IMR-90 (cell line): Measurements from ENCODE around the gene UGGT1. TPM values are rescaled to one million over a fixed set of nuclear protein-coding genes. Genes with fewer than 3 reads are reported as not detected.

Experiments
- ATAC-seq: fragments of 200-7000 bp; cut with Tn5 transposase; 2 replicates; pipeline ENCODE4 v1.9.1; 2020; ENCODE audit warnings: low read depth, mild to moderate bottlenecking, moderate library complexity
- BruUV-seq: library from RNA; stranded (reverse); fragments of 400-500 nt; replicated peaks from 2 replicates; lab custom pipeline; 2021; lab: Mats Ljungman, UMichigan
- CTCF ChIA-PET: fragments of 300-600 bp; formaldehyde crosslinking; extraction: SDS; loops from one replicate; lab custom pipeline; 2021; ENCODE audit warnings: antibody characterized with exemption; lab: Yijun Ruan, JAX
- POLR2A ChIA-PET: fragments of 300-600 bp; sonication (Branson Sonifier 250); formaldehyde crosslinking; loops from one replicate; lab custom pipeline; 2022; ENCODE audit warnings: antibody characterized with exemption; ENCODE audit not compliant: unreplicated experiment; lab: Charles Lee
- DNase-seq: peaks from one replicate; pipeline ENCODE4 v3.0.0; 2013
- H2AFZ ChIP-seq: replicated peaks from 2 replicates; pipeline ENCODE3; 2013; ENCODE audit warnings: low read length, mild to moderate bottlenecking; ENCODE audit not compliant: poor library complexity
- H2AK5ac ChIP-seq: 2 replicates; pipeline ENCODE4 v1.6.1; 2013; ENCODE audit warnings: low read depth, low read length, inconsistent platforms
- H2AK9ac ChIP-seq: replicated peaks from 2 replicates; pipeline ENCODE3; 2013; ENCODE audit warnings: mild to moderate bottlenecking, low read depth, low read length, moderate library complexity; ENCODE audit not compliant: poor library complexity
- H2BK120ac ChIP-seq: 2 replicates; pipeline ENCODE4 v1.6.1; 2013; ENCODE audit warnings: low read depth, low read length, inconsistent platforms
- H2BK15ac ChIP-seq: 3 replicates; pipeline ENCODE4 v1.6.1; 2013; ENCODE audit warnings: low read depth, low read length, inconsistent platforms
- H2BK20ac ChIP-seq: 2 replicates; pipeline ENCODE4 v1.6.1; 2013; ENCODE audit warnings: low read depth, mild to moderate bottlenecking, inconsistent platforms, low read length, moderate library complexity
- H2BK5ac ChIP-seq: 2 replicates; pipeline ENCODE4 v1.6.1; 2013; ENCODE audit warnings: mild to moderate bottlenecking, low read depth, low read length, inconsistent platforms; ENCODE audit not compliant: poor library complexity, severe bottlenecking
- H3K14ac ChIP-seq: replicated peaks from 2 replicates; pipeline ENCODE4 v1.6.1; 2013; ENCODE audit warnings: low read depth, low read length, inconsistent platforms
- H3K18ac ChIP-seq: 2 replicates; pipeline ENCODE4 v1.6.1; 2013; ENCODE audit warnings: low read depth, low read length, control low read depth
- H3K23ac ChIP-seq: 2 replicates; pipeline ENCODE4 v1.6.1; 2013; ENCODE audit warnings: low read depth, low read length, inconsistent platforms
- H3K27ac ChIP-seq: 2 replicates; pipeline ENCODE4 v1.5.1; 2013; ENCODE audit warnings: mild to moderate bottlenecking, control low read depth, low read length; ENCODE audit not compliant: insufficient read depth
- H3K27me3 ChIP-seq: 2 replicates; pipeline ENCODE4 v1.6.1; 2013; ENCODE audit warnings: low read length; ENCODE audit not compliant: control insufficient read depth, insufficient read depth
- H3K36me3 ChIP-seq: 2 replicates; pipeline ENCODE4 v1.6.1; 2013; ENCODE audit warnings: low read length, mixed read lengths; ENCODE audit not compliant: control insufficient read depth, insufficient read depth
- H3K4ac ChIP-seq: 2 replicates; pipeline ENCODE4 v1.6.1; 2013; ENCODE audit warnings: low read depth, low read length, inconsistent platforms
- H3K4me1 ChIP-seq: 2 replicates; pipeline ENCODE4 v1.6.1; 2013; ENCODE audit warnings: low read length, mixed read lengths; ENCODE audit not compliant: control insufficient read depth, insufficient read depth
- H3K4me2 ChIP-seq: 2 replicates; pipeline ENCODE4 v1.6.1; 2013; ENCODE audit warnings: low read depth, mild to moderate bottlenecking, control low read depth, low read length, moderate library complexity
- H3K4me3 ChIP-seq: 2 replicates; pipeline ENCODE4 v1.5.1; 2013; ENCODE audit warnings: low read depth, mild to moderate bottlenecking, control low read depth, low read length, moderate library complexity; ENCODE audit not compliant: insufficient read depth
- H3K56ac ChIP-seq: 2 replicates; pipeline ENCODE4 v1.6.1; 2013; ENCODE audit warnings: low read length, inconsistent platforms; ENCODE audit not compliant: insufficient read depth; ENCODE audit errors: extremely low read depth
- H3K79me1 ChIP-seq, 2 experiments: 2 replicates each; pipeline ENCODE4 v1.6.1; 2013; ENCODE audit warnings: low read length in 2 of 2, inconsistent platforms in 1 of 2, low read depth in 1 of 2
- H3K9ac ChIP-seq: 2 replicates; pipeline ENCODE4 v1.6.1; 2013; ENCODE audit warnings: low read depth, low read length, control low read depth
- H3K9me1 ChIP-seq: 2 replicates; pipeline ENCODE4 v1.6.1; 2013; ENCODE audit warnings: low read length, inconsistent platforms; ENCODE audit not compliant: insufficient read depth
- H3K9me3 ChIP-seq: 2 replicates; pipeline ENCODE4 v1.6.1; 2013; ENCODE audit warnings: low read length; ENCODE audit not compliant: control insufficient read depth, insufficient read depth
- H4K20me1 ChIP-seq: 2 replicates; pipeline ENCODE4 v1.6.1; 2013; ENCODE audit warnings: low read length, inconsistent platforms; ENCODE audit not compliant: insufficient read depth
- H4K5ac ChIP-seq: 2 replicates; pipeline ENCODE4 v1.6.1; 2013; ENCODE audit warnings: mild to moderate bottlenecking, low read depth, low read length, control low read depth
- H4K8ac ChIP-seq, 2 experiments: 2 replicates each; pipeline ENCODE4 v1.6.1; 2013; ENCODE audit warnings: low read depth in 2 of 2, low read length in 2 of 2, control low read depth in 1 of 2, inconsistent platforms in 1 of 2
- H4K91ac ChIP-seq: 2 replicates; pipeline ENCODE4 v1.6.1; 2013; ENCODE audit warnings: low read depth, low read length, inconsistent platforms; ENCODE audit not compliant: insufficient read depth
- CHD1 ChIP-seq: IDR thresholded peaks from 2 replicates; pipeline ENCODE4 v1.6.1; 2012; ENCODE audit warnings: low read depth, low read length, improper control_type of control experiment
- NFE2L2 ChIP-seq: fragments of 150-350 bp; IDR thresholded peaks from 2 replicates; pipeline ENCODE4 v1.6.1; 2016; ENCODE audit warnings: low read depth, mild to moderate bottlenecking, low read length
- RAD21 ChIP-seq: IDR thresholded peaks from 2 replicates; pipeline ENCODE4 v1.6.1; 2012; ENCODE audit warnings: low read length, improper control_type of control experiment
- RFX5 ChIP-seq: IDR thresholded peaks from 2 replicates; pipeline ENCODE4 v1.8.0; 2012; ENCODE audit warnings: low read depth, mild to moderate bottlenecking, low read length, moderate library complexity
- SMC3 ChIP-seq: fragments of 150-350 bp; IDR thresholded peaks from 2 replicates; pipeline ENCODE4 v1.6.1; 2016; ENCODE audit warnings: low read depth, mild to moderate bottlenecking, antibody characterized with exemption, low read length, moderate library complexity
- WGBS, 2 experiments: methylation state at CpG; one replicate each; pipeline versions ENCODE4 v1.1.5 to v1.1.7; 2013; ENCODE audit warnings: missing lambda C conversion rate in 2 of 2; ENCODE audit not compliant: insufficient read length in 1 of 2; ENCODE audit errors: extremely low coverage in 2 of 2; 5-methylcytosine and 5-hydroxymethylcytosine counted together
- dilution Hi-C: fragments of 300-500 bp; cut with HindIII; formaldehyde crosslinking; loops from one replicate; pipeline ENCODE4 v1.14.3; 2018; ENCODE audit warnings: low sequenced_read_pairs; ENCODE audit not compliant: unreplicated experiment
- in situ Hi-C: fragments of 300-500 bp; cut with MboI; formaldehyde crosslinking; loops from 3 replicates; pipeline ENCODE4 v1.14.3; 2019; ENCODE audit warnings: low sequenced_read_pairs, inconsistent platforms, mixed read lengths
- intact Hi-C: fragments of 100-400 bp; cut with micrococcal nuclease; formaldehyde crosslinking; loops from 2 replicates; pipeline ENCODE4 v1.10.0; 2022
- polyA plus RNA-seq, 3 experiments: library from polyadenylated mRNA; depleted of rRNA; stranded (reverse); fragments of >200 nt; gene quantifications; 2 replicates each; pipeline ENCODE4 v1.2.3, GENCODE V29; 2012; ENCODE audit warnings: low replicate concordance in 1 of 3
- total RNA-seq: library from RNA; depleted of rRNA; stranded (reverse); fragments of >200 nt; gene quantifications from 2 replicates; pipeline ENCODE4 v1.2.3, GENCODE V29; 2012

UGGT1 gene
- total and polyA plus RNA-seq, 2 of the 4 experiments (the other 2 are of a cell fraction), result 26.1 to 71.3 TPM

DNA sequence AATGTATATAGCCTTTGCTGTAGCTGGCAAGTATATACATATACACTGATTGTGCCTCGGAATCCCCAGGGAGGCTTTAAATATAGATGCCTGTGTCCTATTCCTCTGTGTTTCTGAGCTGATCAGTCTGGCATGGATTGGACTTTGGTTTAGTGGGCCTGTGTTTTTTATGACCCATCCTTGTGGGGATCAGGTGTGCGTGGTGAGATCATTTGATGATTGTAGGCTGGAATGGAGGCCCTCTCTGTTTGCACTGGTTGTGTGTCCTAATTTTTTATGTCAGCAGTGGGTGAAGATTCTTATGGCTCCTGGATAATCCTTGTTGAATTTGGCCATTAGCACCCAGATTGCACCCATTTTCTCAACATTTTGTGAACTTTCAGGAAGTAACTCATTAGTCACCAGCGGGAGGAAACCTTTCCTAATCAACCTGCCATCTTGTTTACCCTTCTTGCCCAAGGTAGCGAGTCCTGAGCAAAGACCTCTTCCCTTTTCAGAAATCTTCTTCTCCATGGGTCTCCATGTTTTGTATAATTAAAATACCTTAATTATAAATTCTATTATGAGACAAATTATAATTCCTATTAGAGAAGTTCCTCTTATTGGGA lies 75.8 kb downstream of the UGGT1 start:
- H3K36me3 ChIP-seq, result peaks cover 30% of the 10 kb centered on the region
- TF ChIP-seq RAD21 (no peak), RFX5 (no peak), CHD1 (no peak), SMC3 (no peak), NFE2L2 (no peak)
- no peak overlapping the region for H3K4me2 ChIP-seq
- H3K79me1 ChIP-seq, result peaks cover 2 to 16% of the 10 kb centered on the region in 2 experiments; a peak in 3 of 4 replicates
- BruUV-seq, result no TSS peak
- in situ Hi-C loops (loop anchor here (25.0 kb wide), 1 partner anchor 1695 kb away; no protein-coding TSS in a partner anchor), intact Hi-C loops (no loop called here), dilution Hi-C loops (no loop called here)
- no peak overlapping the region for H2AK9ac ChIP-seq
- no peak overlapping the region for H3K56ac ChIP-seq
- H2AK5ac ChIP-seq, result no peak overlapping the region
- H2BK5ac ChIP-seq, result no peak overlapping the region
- POLR2A ChIA-PET, result no interaction called here
- H4K20me1 ChIP-seq, result no peaks in the 10 kb centered on the region
- CTCF ChIA-PET, result no interaction called here
- H4K8ac ChIP-seq, result no peak overlapping the region
- H4K5ac ChIP-seq, result no peak overlapping the region
- DNase-seq, result no peak
- no peak overlapping the region for H3K18ac ChIP-seq
- no peak overlapping the region for H2BK20ac ChIP-seq
- no peak overlapping the region for H2AFZ ChIP-seq
- no peak overlapping the region for H2BK120ac ChIP-seq
- no peak overlapping the region for H3K14ac ChIP-seq
- no peaks in the 10 kb centered on the region for H3K27me3 ChIP-seq
- no peak overlapping the region for H3K4me3 ChIP-seq
- H3K9me1 ChIP-seq, result peaks cover 7% of the 10 kb centered on the region
- peaks cover 9% of the 10 kb centered on the region for H3K4me1 ChIP-seq
- no peak overlapping the region for H4K91ac ChIP-seq
- no peak for ATAC-seq
- H2BK15ac ChIP-seq, result no peak overlapping the region
- no peak overlapping the region for H3K4ac ChIP-seq
- no peak overlapping the region for H3K9ac ChIP-seq
- no peaks in the 10 kb centered on the region for H3K9me3 ChIP-seq
- no peak overlapping the region for H3K27ac ChIP-seq
- no peak overlapping the region for H3K23ac ChIP-seq
- no CpG with 5 or more reads among the region's 4 CpGs for WGBS, 2 experiments
